Right ventricle myocardium superior (tissue), 1 donor: Measurements from ENCODE around the gene ZNF213. TPM values are rescaled to one million over a fixed set of nuclear protein-coding genes. Genes with fewer than 3 reads are reported as not detected.
"Not testable (repeated sequence)": the region's sequence is repeated elsewhere in the genome, so short reads cannot be mapped to it uniquely, and the experiment has no call there.

ENCODE experiments used
- ATAC-seq: fragments of 200-7000 bp; cut with Tn5 transposase; one replicate; pipeline ENCODE4 v1.9.1; 2020; ENCODE audit warnings: mild to moderate bottlenecking; ENCODE audit not compliant: poor library complexity
- DNase-seq: peaks from one replicate; pipeline ENCODE4 v3.0.0-alpha.2; 2020
- intact Hi-C: fragments of 100-400 bp; cut with DNase I; formaldehyde crosslinking; loops from one replicate; pipeline ENCODE4 v1.11.2; 2022
- total RNA-seq: library from RNA; stranded (reverse); fragmentation: NEBNext Ultra II Directional; extraction: Animal tissue kit (Norgen Biotek cat#: 25700); gene quantifications from one replicate; pipeline ENCODE4 v1.2.1, GENCODE V29; 2021
- donor health status: DM: no; HTN: yes; CAD: no; lungs with severe emphysema.

The ZNF213 gene
- total RNA-seq, 1 donor from 2014 or later: 6.1 TPM

- peak; percentile 32 for ATAC-seq
- intact Hi-C loops: no loop called here
- peak; percentile 44 for DNase-seq
These were observed 23.2 kb downstream of the ZNF213 start for GRCh38 chr16:3158026-3158509.

GRCh38 chr16:3158510-3159314, 23.9 kb downstream of the ZNF213 start:
- intact Hi-C loops: no loop called here
- peak; percentile 87 for DNase-seq
- ATAC-seq: peak; percentile 91

- intact Hi-C loops: loop anchor here (10.0 kb wide), 1 partner anchor 107 kb away; no protein-coding TSS in a partner anchor
- ATAC-seq (no peak), DNase-seq (no peak)
These were observed 26.6 kb downstream of the ZNF213 start for GRCh38 chr16:3161235-3162018.

- ATAC-seq (no peak), DNase-seq (no peak)
- intact Hi-C loops: loop anchor here (10.0 kb wide), 1 partner anchor 110 kb away; no protein-coding TSS in a partner anchor
These were observed 29.5 kb downstream of the ZNF213 start for GRCh38 chr16:3164121-3164991.

- DNase-seq (no peak), ATAC-seq (no peak)
- intact Hi-C loops: loop anchor here (10.0 kb wide), 1 partner anchor 110 kb away; no protein-coding TSS in a partner anchor
These were observed 30.4 kb downstream of the ZNF213 start for GRCh38 chr16:3165111-3165822.

DNA sequence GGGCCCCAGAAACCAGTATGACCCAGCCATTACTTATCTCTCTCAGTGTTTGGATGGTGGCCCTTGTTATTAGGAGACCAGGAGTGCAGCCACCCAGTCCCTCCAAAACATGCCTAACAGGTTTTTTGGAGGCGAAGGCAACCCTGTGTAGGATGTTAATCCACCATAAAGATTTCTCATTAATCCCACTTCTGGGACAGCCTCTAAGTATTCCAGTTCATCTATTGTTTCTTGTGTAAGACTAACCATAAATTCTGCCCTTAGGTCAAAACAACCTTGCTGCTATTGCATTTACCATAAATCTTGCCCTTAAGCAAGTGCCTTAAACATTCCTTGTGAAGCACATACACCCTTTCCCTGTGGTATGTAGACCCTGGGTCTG, 31.7 kb downstream of the ZNF213 start:
- ATAC-seq (no peak), DNase-seq (no peak)
- intact Hi-C loops: loop anchor here (10.0 kb wide), 1 partner anchor 112 kb away; no protein-coding TSS in a partner anchor

DNA sequence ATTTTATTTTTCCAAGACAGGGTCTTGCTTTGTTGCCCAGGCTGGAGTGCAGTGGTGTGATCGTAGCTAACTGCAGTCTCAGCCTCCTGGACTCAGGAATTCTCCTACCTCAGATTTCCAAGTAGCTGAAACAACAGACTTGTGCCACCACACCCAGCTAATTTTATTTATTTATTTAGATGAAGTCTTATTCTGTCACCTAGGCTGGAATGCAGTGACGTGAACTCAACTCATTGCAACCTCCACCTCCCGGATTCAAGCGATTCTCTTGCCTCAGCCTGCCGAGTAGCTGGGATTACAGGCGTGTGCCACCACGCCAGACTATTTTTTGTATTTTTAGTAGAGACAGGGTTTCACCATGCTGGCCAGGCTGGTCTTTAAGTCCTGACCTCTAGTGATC, 33.9 kb downstream of the ZNF213 start:
- not testable (repeated sequence) for DNase-seq, ATAC-seq
- intact Hi-C loops: loop anchor here (10.0 kb wide), 1 partner anchor 114 kb away; no protein-coding TSS in a partner anchor

GRCh38 chr16:3170440-3171180, 35.8 kb downstream of the ZNF213 start:
- DNase-seq (no peak), ATAC-seq (no peak)
- intact Hi-C loops: no loop called here

GRCh38 chr16:3171181-3171854, 36.5 kb downstream of the ZNF213 start:
- intact Hi-C loops: no loop called here
- ATAC-seq: no peak
- DNase-seq: no peak

- intact Hi-C loops: no loop called here
- ATAC-seq (no peak), DNase-seq (no peak)
These were observed 37.2 kb downstream of the ZNF213 start for GRCh38 chr16:3171855-3172593.

GRCh38 chr16:3173892-3174617, 39.2 kb downstream of the ZNF213 start:
- no peak for ATAC-seq
- intact Hi-C loops: no loop called here

GRCh38 chr16:3174618-3175148, 39.9 kb downstream of the ZNF213 start:
- intact Hi-C loops: no loop called here
- ATAC-seq: no peak
- DNase-seq: no peak

More at GRCh38 chr16:3173892-3174617, 39.2 kb downstream of the ZNF213 start:
- DNase-seq: no peak

- intact Hi-C loops: no loop called here
- ATAC-seq (no peak), DNase-seq (no peak)
These were observed 40.6 kb downstream of the ZNF213 start for GRCh38 chr16:3175157-3176093.

- intact Hi-C loops: no loop called here
- ATAC-seq (no peak), DNase-seq (no peak)
These were observed 44.8 kb downstream of the ZNF213 start for GRCh38 chr16:3179651-3180050.
